Ascending aorta (tissue), 2 donors: ENCODE measurements around the gene NOX1. TPM values are rescaled to one million over a fixed set of nuclear protein-coding genes. Genes with fewer than 3 reads are reported as not detected.

Experiments used
- DNase-seq, 2 donors: peaks; one replicate each; pipeline ENCODE4 v3.0.0-alpha.2; 2019; ENCODE audit warnings: low spot score in 2 of 2
- H3K27ac ChIP-seq, 2 donors: fragments of 200-600 bp; sonication (generic); one replicate each; pipeline ENCODE4 v1.5.1; 2016 to 2017; ENCODE audit warnings: mild to moderate bottlenecking in 1 of 2
- H3K27me3 ChIP-seq: fragments of 200-600 bp; sonication (generic); one replicate; pipeline ENCODE4 v1.5.1; 2017
- H3K36me3 ChIP-seq, 2 donors: fragments of 200-600 bp; sonication (generic); one replicate each; pipeline ENCODE4 v1.5.1; 2016
- H3K4me1 ChIP-seq, 2 donors: fragments of 200-600 bp; sonication (generic); one replicate each; pipeline ENCODE4 v1.5.1; 2016 to 2017; ENCODE audit warnings: mild to moderate bottlenecking in 1 of 2
- H3K4me3 ChIP-seq, 2 donors: fragments of 200-600 bp; sonication (generic); one replicate each; pipeline ENCODE4 v1.5.1; 2016 to 2017; ENCODE audit warnings: mild to moderate bottlenecking in 1 of 2
- H3K9me3 ChIP-seq, 2 donors: fragments of 200-600 bp; sonication (generic); one replicate each; pipeline ENCODE4 v1.5.1; 2016
- intact Hi-C: fragments of 100-400 bp; cut with DNase I; formaldehyde crosslinking; loops from one replicate; pipeline ENCODE4 v1.15.1; 2023
- total RNA-seq: library from RNA; depleted of rRNA; stranded (reverse); fragments of >200 nt; gene quantifications from one replicate; pipeline ENCODE4 v1.1.0, GENCODE V29; 2016
- TF ChIP-seq, protein P1 (sequence below), 3 experiments: fragments of 200-600 bp in 2 of 3; fragments of 450-650 bp in 1 of 3; sonication (generic) in 2 of 3; IDR thresholded peaks; one replicate each; pipeline ENCODE4 v1.5.1; 2016 to 2019; ENCODE audit warnings: antibody characterized with exemption in 3 of 3, mild to moderate bottlenecking in 1 of 3, moderate library complexity in 1 of 3

The NOX1 gene
- total RNA-seq, 1 donor from 2014 or later: not detected

DNA sequence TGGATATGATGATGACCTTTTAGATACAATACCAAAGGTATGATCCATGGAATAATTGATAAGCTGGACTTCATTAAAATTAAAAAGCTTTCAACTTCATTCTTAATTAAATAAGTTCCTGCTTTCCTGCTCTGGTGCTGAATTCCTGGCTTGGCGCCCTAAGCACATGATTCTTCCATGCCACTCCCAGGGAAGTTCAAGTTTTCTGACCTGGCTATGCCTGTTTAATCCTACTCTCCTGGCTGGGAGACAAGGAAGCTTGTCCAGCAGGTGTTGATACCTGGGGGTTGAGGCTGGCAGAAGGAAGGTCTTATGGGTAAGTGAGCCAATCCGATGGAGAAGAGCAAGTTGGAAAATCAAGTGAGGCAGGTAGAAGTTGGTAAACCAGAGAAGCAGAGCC is 30.3 kb upstream of the NOX1 start:
- Histone ChIP-seq H3K9me3 (peaks cover 0 to 5% of the 10 kb centered on the region in 2 donors), H3K36me3 (no peaks in the 10 kb centered on the region), H3K27ac (no peak overlapping the region), H3K4me1 (no peaks in the 10 kb centered on the region), H3K27me3 (no peaks in the 10 kb centered on the region), H3K4me3 (no peak overlapping the region)
- intact Hi-C loops: no loop called here
- DNase-seq: no peak
- TF ChIP-seq, protein P1, sequence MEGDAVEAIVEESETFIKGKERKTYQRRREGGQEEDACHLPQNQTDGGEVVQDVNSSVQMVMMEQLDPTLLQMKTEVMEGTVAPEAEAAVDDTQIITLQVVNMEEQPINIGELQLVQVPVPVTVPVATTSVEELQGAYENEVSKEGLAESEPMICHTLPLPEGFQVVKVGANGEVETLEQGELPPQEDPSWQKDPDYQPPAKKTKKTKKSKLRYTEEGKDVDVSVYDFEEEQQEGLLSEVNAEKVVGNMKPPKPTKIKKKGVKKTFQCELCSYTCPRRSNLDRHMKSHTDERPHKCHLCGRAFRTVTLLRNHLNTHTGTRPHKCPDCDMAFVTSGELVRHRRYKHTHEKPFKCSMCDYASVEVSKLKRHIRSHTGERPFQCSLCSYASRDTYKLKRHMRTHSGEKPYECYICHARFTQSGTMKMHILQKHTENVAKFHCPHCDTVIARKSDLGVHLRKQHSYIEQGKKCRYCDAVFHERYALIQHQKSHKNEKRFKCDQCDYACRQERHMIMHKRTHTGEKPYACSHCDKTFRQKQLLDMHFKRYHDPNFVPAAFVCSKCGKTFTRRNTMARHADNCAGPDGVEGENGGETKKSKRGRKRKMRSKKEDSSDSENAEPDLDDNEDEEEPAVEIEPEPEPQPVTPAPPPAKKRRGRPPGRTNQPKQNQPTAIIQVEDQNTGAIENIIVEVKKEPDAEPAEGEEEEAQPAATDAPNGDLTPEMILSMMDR (IDR thresholded peaks at IDR 0.05): no peak

DNA sequence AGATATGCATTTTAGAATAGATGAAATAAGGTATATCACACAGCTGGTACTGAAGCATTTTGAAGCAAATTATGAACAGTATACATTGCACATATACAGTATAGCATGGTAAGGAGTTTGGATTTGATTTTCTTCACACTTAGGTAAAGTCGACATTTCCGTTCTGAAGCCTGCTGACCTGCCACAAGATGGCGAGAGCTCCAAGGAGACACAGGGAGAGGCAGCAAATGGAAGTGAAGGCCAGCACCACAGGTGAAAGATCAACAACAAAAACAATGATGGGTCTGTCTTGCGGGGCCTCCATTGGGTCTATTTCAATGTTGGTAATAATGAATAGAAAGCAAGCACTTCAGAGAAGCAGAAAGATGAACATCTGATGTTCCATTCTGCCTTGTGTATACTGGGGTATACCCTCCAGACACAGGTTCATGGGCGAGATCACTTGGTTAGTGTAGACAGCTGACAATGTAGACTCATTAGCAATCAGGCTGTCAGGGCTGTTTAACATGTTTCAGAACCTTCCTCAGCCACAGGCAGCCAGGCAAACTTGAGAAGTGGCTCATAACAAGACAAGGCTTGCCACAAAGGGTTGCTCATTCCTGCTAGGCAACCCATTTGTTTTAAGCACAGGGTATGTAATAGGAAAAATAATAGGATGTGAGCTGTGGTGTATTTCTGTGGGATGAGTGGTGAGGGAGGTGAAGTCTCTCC is 21.4 kb upstream of the NOX1 start:
- TF ChIP-seq, protein P1 (IDR thresholded peaks at IDR 0.05): peak in 1 of 3 experiments; percentile 25
- Histone ChIP-seq H3K36me3 (no peaks in the 10 kb centered on the region), H3K9me3 (no peaks in the 10 kb centered on the region), H3K27ac (no peak overlapping the region), H3K4me1 (no peaks in the 10 kb centered on the region), H3K4me3 (no peak overlapping the region), H3K27me3 (no peaks in the 10 kb centered on the region)
- no peak for DNase-seq
- intact Hi-C loops: no loop called here

DNA sequence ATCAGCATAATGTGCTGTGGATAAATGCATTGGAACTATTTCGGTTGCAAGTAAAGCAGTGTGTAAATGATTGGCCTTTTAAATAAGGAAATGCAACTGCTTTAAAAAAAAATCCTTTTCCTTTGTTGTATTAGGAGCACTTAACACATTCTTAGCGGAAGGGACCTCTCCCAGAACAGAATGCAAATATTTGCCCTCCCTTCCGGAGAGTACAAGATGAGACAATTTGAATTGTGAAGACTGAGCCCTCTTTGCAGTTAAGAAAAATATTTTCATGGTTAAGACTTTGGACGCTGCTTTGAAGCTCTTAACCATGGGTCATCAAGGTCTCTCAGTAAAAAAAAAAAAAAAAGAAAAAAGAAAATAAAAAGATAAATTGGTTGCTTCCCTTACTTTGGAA is 9.5 kb upstream of the NOX1 start:
- Histone ChIP-seq H3K36me3 (no peaks in the 10 kb centered on the region), H3K27me3 (no peaks in the 10 kb centered on the region), H3K27ac (no peak overlapping the region), H3K4me1 (no peaks in the 10 kb centered on the region), H3K9me3 (no peaks in the 10 kb centered on the region), H3K4me3 (no peak overlapping the region)
- no peak for DNase-seq
- intact Hi-C loops: no loop called here
- TF ChIP-seq, protein P1 (IDR thresholded peaks at IDR 0.05): no peak

DNA sequence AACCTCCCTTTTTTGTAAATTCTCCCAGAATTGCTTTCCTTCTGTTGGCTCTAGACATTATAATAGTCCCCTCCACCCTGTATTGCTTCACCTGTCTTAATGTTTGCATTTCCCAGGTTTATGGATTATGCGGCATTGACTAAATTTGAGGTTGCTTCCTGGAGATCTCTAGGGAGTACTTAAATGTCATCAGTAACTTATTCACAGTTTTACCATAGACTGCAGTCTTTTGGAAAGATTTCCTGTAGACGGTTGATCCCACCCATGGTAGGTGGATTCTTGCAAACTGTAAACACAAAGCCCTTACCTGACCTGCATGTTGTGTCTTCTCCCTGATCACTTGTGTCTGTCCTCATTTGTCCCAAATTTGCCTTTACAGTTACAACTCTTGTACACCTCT is 6.2 kb upstream of the NOX1 start:
- Histone ChIP-seq H3K27ac (no peak overlapping the region), H3K4me3 (no peak overlapping the region), H3K27me3 (no peaks in the 10 kb centered on the region), H3K36me3 (no peaks in the 10 kb centered on the region), H3K4me1 (no peaks in the 10 kb centered on the region), H3K9me3 (no peaks in the 10 kb centered on the region)
- no peak for DNase-seq
- TF ChIP-seq, protein P1 (IDR thresholded peaks at IDR 0.05): no peak
- intact Hi-C loops: no loop called here

DNA sequence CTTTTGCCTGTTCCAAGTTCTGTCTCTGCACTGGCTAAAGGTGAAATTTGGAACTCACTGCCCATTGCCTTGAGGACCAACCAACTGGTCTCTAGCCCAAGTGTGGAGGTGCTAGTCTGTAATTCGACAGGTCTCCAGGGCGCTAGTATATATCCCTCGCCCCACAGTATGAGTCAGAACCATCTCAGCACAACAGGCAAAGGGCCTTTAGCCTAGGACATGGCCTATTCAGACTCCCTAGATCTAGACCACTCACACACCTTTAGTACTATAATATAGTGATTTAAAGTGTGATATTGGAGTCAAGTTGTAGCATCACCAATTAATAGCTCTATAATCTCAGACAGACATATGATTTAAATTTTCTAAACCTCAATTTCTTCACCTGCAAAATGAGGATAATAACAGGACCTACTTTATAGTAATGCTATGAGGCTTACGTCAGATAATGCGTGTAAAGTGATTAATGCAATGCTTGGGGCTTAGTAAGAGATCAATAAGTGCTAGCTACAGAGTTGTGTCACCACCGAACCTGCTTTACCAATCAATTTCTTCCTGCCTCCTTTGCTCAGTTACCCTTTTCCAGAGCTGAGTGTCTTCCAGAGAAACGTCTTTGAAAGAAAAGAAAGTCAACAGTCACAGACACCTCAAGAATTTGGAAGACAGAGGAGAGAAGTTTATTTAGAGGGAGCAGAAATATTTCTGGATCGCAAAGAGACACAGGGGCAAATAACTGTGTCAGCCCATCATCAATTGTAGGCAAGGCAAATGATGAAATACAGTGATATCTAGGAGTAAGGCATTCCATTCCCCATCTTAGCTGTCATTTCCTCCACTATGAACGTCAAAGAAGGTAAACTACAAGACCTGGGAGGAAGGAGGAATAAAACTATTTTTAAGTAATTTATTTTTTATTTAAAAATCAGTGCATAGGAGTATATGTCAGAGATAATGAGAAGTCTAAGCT is 2.3 kb downstream of the NOX1 start:
- no peaks in the 10 kb centered on the region for H3K9me3 ChIP-seq
- TF ChIP-seq, protein P1 (IDR thresholded peaks at IDR 0.05): no peak
- intact Hi-C loops: no loop called here
- no peak overlapping the region for H3K4me3 ChIP-seq
- no peak for DNase-seq
- H3K27ac ChIP-seq: no peak overlapping the region
- H3K4me1 ChIP-seq: no peaks in the 10 kb centered on the region
- H3K27me3 ChIP-seq: no peaks in the 10 kb centered on the region
- no peaks in the 10 kb centered on the region for H3K36me3 ChIP-seq
